Endodermal cell (in vitro differentiated cells): ENCODE data around the gene SDE2. TPM values are rescaled to one million over a fixed set of nuclear protein-coding genes. Genes with fewer than 3 reads are reported as not detected.

Experiments used
- DNase-seq: peaks from one replicate; pipeline ENCODE4 v3.0.0-alpha.2; 2017
- H3K27ac ChIP-seq: 2 replicates; pipeline ENCODE4 v1.5.1; 2013; ENCODE audit warnings: mild to moderate bottlenecking, low read depth, low read length, moderate library complexity
- H3K27me3 ChIP-seq: 2 replicates; pipeline ENCODE4 v1.6.1; 2013; ENCODE audit warnings: mild to moderate bottlenecking, low read length, moderate library complexity; ENCODE audit not compliant: insufficient read depth, control insufficient read depth, poor library complexity, severe bottlenecking
- H3K36me3 ChIP-seq: 2 replicates; pipeline ENCODE4 v1.7.0; 2013; ENCODE audit warnings: mild to moderate bottlenecking, low read length, moderate library complexity; ENCODE audit not compliant: control insufficient read depth, insufficient read depth
- H3K4me1 ChIP-seq: one replicate; pipeline ENCODE4 v1.7.0; 2013; ENCODE audit warnings: low read length; ENCODE audit not compliant: control insufficient read depth, insufficient read depth
- H3K4me3 ChIP-seq: 2 replicates; pipeline ENCODE4 v1.5.1; 2013; ENCODE audit warnings: mild to moderate bottlenecking, low read length, moderate library complexity
- H3K9ac ChIP-seq: 2 replicates; pipeline ENCODE4 v1.6.1; 2013; ENCODE audit warnings: mild to moderate bottlenecking, low read length, moderate library complexity; ENCODE audit not compliant: poor library complexity, severe bottlenecking; ENCODE audit errors: extremely low read depth
- H3K9me3 ChIP-seq: 2 replicates; pipeline ENCODE4 v1.6.1; 2013; ENCODE audit warnings: mild to moderate bottlenecking, low read length, moderate library complexity; ENCODE audit not compliant: control insufficient read depth
- H3K27ac Mint-ChIP-seq: 2 replicates; pipeline ENCODE4 v1.8.0; 2020; ENCODE audit warnings: mixed read lengths
- H3K27me3 Mint-ChIP-seq: 2 replicates; pipeline ENCODE4 v1.8.0; 2021; ENCODE audit warnings: mild to moderate bottlenecking, mixed read lengths; ENCODE audit not compliant: insufficient read depth
- H3K36me3 Mint-ChIP-seq: 2 replicates; pipeline ENCODE4 v1.8.0; 2020; ENCODE audit warnings: low read depth, mixed read lengths
- H3K4me1 Mint-ChIP-seq: 2 replicates; pipeline ENCODE4 v1.8.0; 2020; ENCODE audit warnings: mixed read lengths
- H3K4me3 Mint-ChIP-seq: 2 replicates; pipeline ENCODE4 v1.8.0; 2020; ENCODE audit warnings: mild to moderate bottlenecking, moderate library complexity, mixed read lengths
- H3K9me3 Mint-ChIP-seq: 2 replicates; pipeline ENCODE4 v1.8.0; 2020; ENCODE audit warnings: mild to moderate bottlenecking, mixed read lengths
- CTCF ChIP-seq: fragments of 200-600 bp; sonication (generic); conservative IDR thresholded peaks from 2 replicates; pipeline ENCODE4 v1.5.0; 2021; ENCODE audit warnings: antibody characterized with exemption, mild to moderate bottlenecking
- WGBS, 2 experiments: methylation state at CpG; one replicate each; pipeline versions ENCODE4 v1.1.5 to v1.1.7; 2013; ENCODE audit warnings: missing lambda C conversion rate in 2 of 2, mixed read lengths in 1 of 2; ENCODE audit not compliant: insufficient coverage in 1 of 2, insufficient read length in 1 of 2; 5-methylcytosine and 5-hydroxymethylcytosine counted together
- total RNA-seq, 2 donors: library from RNA; stranded (reverse); fragmentation: NEBNext Ultra II Directional in 1 of 2; extraction: Animal tissue kit (Norgen Biotek cat#: 25700) in 1 of 2; gene quantifications; 2 replicates in 1 of 2; 3 replicates in 1 of 2; pipeline ENCODE4 v1.2.1, GENCODE V29; 2021

SDE2 gene
- total RNA-seq, 2 donors from 2014 or later: 19.0 to 21.6 TPM

GRCh38 chr1:225995919-225996864, 3.0 kb downstream of the SDE2 start:
- Mint-ChIP-seq H3K27ac (no peak overlapping the region), H3K4me3 (peak overlapping the region; percentile 15), H3K27me3 (no peaks in the 10 kb centered on the region), H3K36me3 (peaks cover 36% of the 10 kb centered on the region), H3K4me1 (peaks cover 34% of the 10 kb centered on the region), H3K9me3 (no peaks in the 10 kb centered on the region)
- no peaks in the 10 kb centered on the region for H3K27me3 ChIP-seq
- no peak overlapping the region for H3K9ac ChIP-seq
- peaks cover 56% of the 10 kb centered on the region for H3K36me3 ChIP-seq
- peaks cover 16% of the 10 kb centered on the region for H3K4me1 ChIP-seq
- TF ChIP-seq CTCF: no peak
- no peaks in the 10 kb centered on the region for H3K9me3 ChIP-seq
- 89 to 90% methylated on average over 1 to 4 of the region's 4 CpGs for WGBS, 2 experiments
- H3K4me3 ChIP-seq: peak overlapping the region; percentile 73
- no peak overlapping the region for H3K27ac ChIP-seq
- DNase-seq: no peak

GRCh38 chr1:225990705-225991464, 8.3 kb downstream of the SDE2 start:
- H3K36me3 ChIP-seq: peaks cover 94% of the 10 kb centered on the region
- peaks cover 58% of the 10 kb centered on the region for H3K36me3 Mint-ChIP-seq
- 96 to 100% methylated on average over 2 to 5 of the region's 5 CpGs for WGBS, 2 experiments

More at GRCh38 chr1:225990705-225991464, 8.3 kb downstream of the SDE2 start:
- Mint-ChIP-seq H3K4me1 (peaks cover 15% of the 10 kb centered on the region), H3K27ac (no peak overlapping the region), H3K4me3 (no peak overlapping the region), H3K27me3 (no peaks in the 10 kb centered on the region), H3K9me3 (no peaks in the 10 kb centered on the region)
- no peak for DNase-seq
- Histone ChIP-seq H3K9me3 (no peaks in the 10 kb centered on the region), H3K27me3 (no peaks in the 10 kb centered on the region), H3K4me3 (no peak overlapping the region), H3K9ac (no peak overlapping the region), H3K4me1 (no peaks in the 10 kb centered on the region), H3K27ac (no peak overlapping the region)
- no peak for TF ChIP-seq CTCF
